Trophoblast cell (in vitro differentiated cells and primary cell): ENCODE data around the gene ABRACL.
A peak's percentile ranks its signal among the peaks of the same experiment; 100 is the strongest.

Source experiments
- DNase-seq, 2 donors: peaks; one replicate each; pipeline ENCODE4 v3.0.0-alpha.2; 2016
- H2AFZ ChIP-seq: 2 replicates; pipeline ENCODE4 v1.6.1; 2013; ENCODE audit warnings: low read length, moderate library complexity, mild to moderate bottlenecking; ENCODE audit not compliant: insufficient read depth, poor library complexity
- H2AK5ac ChIP-seq: 2 replicates; pipeline ENCODE4 v1.6.1; 2013; ENCODE audit warnings: mild to moderate bottlenecking, low read length
- H2BK120ac ChIP-seq: 2 replicates; pipeline ENCODE4 v1.6.1; 2013; ENCODE audit warnings: low read length, mild to moderate bottlenecking, moderate library complexity; ENCODE audit not compliant: insufficient read depth, poor library complexity
- H2BK12ac ChIP-seq: 2 replicates; pipeline ENCODE4 v1.6.1; 2013; ENCODE audit warnings: mild to moderate bottlenecking, low read length, moderate library complexity
- H2BK5ac ChIP-seq: 2 replicates; pipeline ENCODE4 v1.6.1; 2013; ENCODE audit warnings: low read length, low read depth, moderate library complexity, mild to moderate bottlenecking; ENCODE audit not compliant: poor library complexity
- H3K14ac ChIP-seq: 2 replicates; pipeline ENCODE4 v1.6.1; 2013; ENCODE audit warnings: mild to moderate bottlenecking, low read length
- H3K18ac ChIP-seq: 2 replicates; pipeline ENCODE4 v1.6.1; 2013; ENCODE audit warnings: mild to moderate bottlenecking, low read length
- H3K23ac ChIP-seq: 2 replicates; pipeline ENCODE4 v1.6.1; 2013; ENCODE audit warnings: low read length
- H3K27ac ChIP-seq: 2 replicates; pipeline ENCODE4 v1.5.1; 2013; ENCODE audit warnings: low read depth, mild to moderate bottlenecking, inconsistent platforms, low read length, moderate library complexity
- H3K27me3 ChIP-seq: 2 replicates; pipeline ENCODE4 v1.6.1; 2013; ENCODE audit warnings: inconsistent platforms, mild to moderate bottlenecking, low read length, moderate library complexity; ENCODE audit not compliant: insufficient read depth
- H3K36me3 ChIP-seq, 2 experiments: 1 replicate in 1 of 2; 2 replicates in 1 of 2; pipeline ENCODE4 v1.6.1; 2013; ENCODE audit warnings: low read length in 2 of 2, mild to moderate bottlenecking in 2 of 2, moderate library complexity in 1 of 2; ENCODE audit not compliant: insufficient read depth in 2 of 2, control insufficient read depth in 1 of 2
- H3K4ac ChIP-seq: 2 replicates; pipeline ENCODE4 v1.6.1; 2013; ENCODE audit warnings: low read depth, mild to moderate bottlenecking, low read length, moderate library complexity
- H3K4me1 ChIP-seq, 2 experiments: 1 replicate in 1 of 2; 2 replicates in 1 of 2; pipeline ENCODE4 v1.6.1; 2013; ENCODE audit warnings: low read length in 2 of 2, mild to moderate bottlenecking in 2 of 2, moderate library complexity in 1 of 2; ENCODE audit not compliant: insufficient read depth in 2 of 2, control insufficient read depth in 1 of 2
- H3K4me2 ChIP-seq: 2 replicates; pipeline ENCODE4 v1.6.1; 2013; ENCODE audit warnings: inconsistent platforms, mild to moderate bottlenecking, low read length, moderate library complexity
- H3K4me3 ChIP-seq: 2 replicates; pipeline ENCODE4 v1.5.1; 2013; ENCODE audit warnings: mild to moderate bottlenecking, low read depth, low read length, inconsistent platforms
- H3K79me1 ChIP-seq: one replicate; pipeline ENCODE4 v1.6.1; 2013; ENCODE audit warnings: low read length
- H3K79me2 ChIP-seq: 2 replicates; pipeline ENCODE4 v1.6.1; 2013; ENCODE audit warnings: low read length, mild to moderate bottlenecking; ENCODE audit not compliant: control insufficient read depth, insufficient read depth, poor library complexity
- H3K9ac ChIP-seq: 2 replicates; pipeline ENCODE4 v1.6.1; 2013; ENCODE audit warnings: mild to moderate bottlenecking, low read length
- H3K9me3 ChIP-seq: 2 replicates; pipeline ENCODE4 v1.6.1; 2013; ENCODE audit warnings: low read depth, mild to moderate bottlenecking, control low read depth, inconsistent platforms, low read length; ENCODE audit not compliant: insufficient read depth
- H4K12ac ChIP-seq: 2 replicates; pipeline ENCODE4 v1.6.1; 2013; ENCODE audit warnings: low read depth, mild to moderate bottlenecking, low read length, moderate library complexity
- H4K8ac ChIP-seq: 2 replicates; pipeline ENCODE4 v1.6.1; 2013; ENCODE audit warnings: low read depth, mild to moderate bottlenecking, low read length, moderate library complexity
- H4K91ac ChIP-seq: one replicate; pipeline ENCODE4 v1.6.1; 2013; ENCODE audit warnings: low read depth, mild to moderate bottlenecking, low read length, moderate library complexity
- WGBS: extraction: QIAGEN DNeasy Blood & Tissue Kit; methylation state at CpG from one replicate; pipeline ENCODE4 v1.1.7; 2013; ENCODE audit warnings: missing lambda C conversion rate; ENCODE audit not compliant: insufficient read length, insufficient coverage; ENCODE audit errors: extremely low coverage; 5-methylcytosine and 5-hydroxymethylcytosine counted together

The ABRACL gene

DNA sequence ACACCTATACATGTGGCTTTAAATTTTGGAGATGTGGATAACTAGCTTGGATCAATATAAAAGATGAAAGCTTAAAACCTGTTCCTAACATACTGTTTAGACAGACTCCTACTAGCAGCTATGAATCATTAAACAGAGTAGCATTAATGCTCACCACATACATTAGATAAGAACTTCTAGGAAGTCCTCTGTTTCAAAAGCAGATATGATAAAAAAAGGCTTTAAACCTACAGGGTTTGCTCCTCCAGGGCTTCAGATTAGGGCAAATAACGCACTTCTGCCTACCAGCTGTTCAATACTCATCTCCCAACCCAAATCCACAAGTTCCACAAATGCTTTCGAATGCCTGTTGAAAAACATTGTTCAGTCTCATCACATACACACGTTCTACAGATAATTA lies 42.0 kb upstream of the ABRACL start:
- no peak overlapping the region for H2BK12ac ChIP-seq
- peak; percentile 44 to 82 for DNase-seq
- peaks cover 15% of the 10 kb centered on the region for H3K79me2 ChIP-seq
- H3K27me3 ChIP-seq = no peaks in the 10 kb centered on the region
- H3K4me3 ChIP-seq = no peak overlapping the region
- no peak overlapping the region for H2AFZ ChIP-seq
- H2AK5ac ChIP-seq = no peak overlapping the region
- peaks cover 9% of the 10 kb centered on the region for H3K79me1 ChIP-seq
- no peak overlapping the region for H4K8ac ChIP-seq
- no peak overlapping the region for H2BK5ac ChIP-seq
- no peaks in the 10 kb centered on the region for H3K36me3 ChIP-seq
- H2BK120ac ChIP-seq = no peak overlapping the region
- no peak overlapping the region for H3K14ac ChIP-seq
- peak overlapping the region; percentile 92 for H3K4me2 ChIP-seq
- no peak overlapping the region for H3K27ac ChIP-seq
- H3K4me1 ChIP-seq = peaks cover 4% of the 10 kb centered on the region in 2 experiments
- H3K4ac ChIP-seq = peak overlapping the region; percentile 76
- no peak overlapping the region for H4K91ac ChIP-seq
- WGBS = no CpG with 5 or more reads among the region's 3 CpGs
- no peak overlapping the region for H4K12ac ChIP-seq
- H3K23ac ChIP-seq = peak overlapping the region; percentile 91
- peak overlapping the region; percentile 77 for H3K9ac ChIP-seq
- no peaks in the 10 kb centered on the region for H3K9me3 ChIP-seq
- H3K18ac ChIP-seq = no peak overlapping the region

DNA sequence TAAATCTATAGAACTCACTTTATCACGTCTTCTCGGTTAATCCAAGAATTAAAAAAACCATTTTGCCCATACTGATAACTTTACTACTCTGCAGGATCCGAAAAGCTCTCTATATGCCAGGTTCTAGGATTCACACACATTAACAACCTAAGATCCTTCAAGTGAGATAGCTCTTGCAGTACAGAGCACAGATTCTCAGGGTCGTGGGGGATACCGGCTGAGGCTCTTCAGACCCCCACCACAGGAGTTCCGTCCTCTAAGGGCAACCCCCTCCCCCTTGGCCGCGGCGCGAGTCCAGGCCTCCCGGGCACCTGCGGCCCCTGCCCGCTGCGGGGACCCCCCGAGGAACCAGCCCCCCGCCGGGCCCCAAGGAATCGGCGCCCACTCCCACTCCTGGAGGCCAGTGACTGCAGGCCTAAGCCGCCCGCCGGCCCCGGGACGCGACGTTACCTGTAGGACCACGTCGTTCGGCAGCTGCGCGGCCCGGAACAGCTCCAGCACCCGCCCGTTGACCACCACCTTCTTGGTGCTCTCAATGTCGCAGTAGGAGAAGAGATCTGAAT lies 41.4 kb upstream of the ABRACL start:
- Histone ChIP-seq H3K79me2 (peaks cover 14% of the 10 kb centered on the region), H3K79me1 (peaks cover 9% of the 10 kb centered on the region), H3K4me3 (peak overlapping the region; percentile 93), H2BK120ac (no peak overlapping the region), H3K4ac (peak overlapping the region; percentile 47), H3K27ac (no peak overlapping the region), H4K91ac (peak overlapping the region; percentile 79), H2AK5ac (peak overlapping the region; percentile 71), H4K12ac (peak overlapping the region; percentile 60), H2AFZ (peak overlapping the region; percentile 48), H3K23ac (no peak overlapping the region), H3K36me3 (no peaks in the 10 kb centered on the region), H2BK5ac (peak overlapping the region; percentile 2), H3K9ac (peak overlapping the region; percentile 80), H4K8ac (peak overlapping the region; percentile 80), H3K27me3 (no peaks in the 10 kb centered on the region), H3K14ac (peak overlapping the region; percentile 90), H2BK12ac (no peak overlapping the region), H3K18ac (peak overlapping the region; percentile 85), H3K4me2 (peak overlapping the region; percentile 90), H3K9me3 (no peaks in the 10 kb centered on the region), H3K4me1 (peaks cover 4% of the 10 kb centered on the region in 2 experiments)
- DNase-seq = no peak
- WGBS = no CpG with 5 or more reads among the region's 35 CpGs

DNA sequence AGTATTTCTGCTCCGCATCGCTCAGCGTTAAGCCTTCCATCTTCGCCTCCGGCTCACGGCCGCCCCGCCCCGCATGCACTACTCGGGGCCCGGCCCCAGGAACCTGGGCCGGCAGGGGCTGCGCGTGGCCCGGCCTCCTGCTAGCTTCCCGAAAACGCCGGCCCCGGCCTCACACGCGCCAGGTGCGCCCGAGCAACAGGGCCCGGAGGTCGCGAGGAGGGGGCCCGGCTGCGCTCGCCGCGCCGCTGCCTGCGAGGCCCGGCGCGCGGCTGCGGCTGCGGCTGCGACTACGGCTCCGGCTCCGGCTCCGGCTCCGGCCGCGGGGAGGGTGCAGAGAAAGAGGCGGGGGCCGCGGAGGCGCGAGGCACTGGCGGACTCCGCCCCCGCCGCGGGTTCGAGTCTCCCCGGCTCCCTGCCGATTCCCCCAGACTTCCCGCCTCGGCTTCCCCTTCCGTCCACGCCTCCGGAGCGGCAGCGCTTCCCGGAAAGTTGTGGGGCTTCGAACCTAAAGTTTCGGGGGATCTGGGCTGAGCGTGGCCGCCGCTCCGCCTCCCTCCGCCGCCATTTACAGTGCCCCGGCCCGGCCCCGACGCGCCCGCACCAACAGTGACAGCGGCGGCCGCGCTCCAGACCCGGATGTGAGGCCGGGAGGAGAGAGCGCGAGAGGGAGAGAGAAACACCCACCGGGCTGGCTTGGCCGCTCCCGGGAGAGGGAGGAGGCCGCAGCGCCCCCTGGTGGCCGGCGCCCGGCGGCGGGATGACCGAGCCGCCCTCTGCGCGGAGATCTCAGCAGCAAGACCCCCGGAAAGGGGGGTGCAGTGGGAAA lies 40.7 kb upstream of the ABRACL start, which contains the start of gene REPS1:
TSS of gene REPS1 (minus strand) at position 611 of the 826 bp plus-strand sequence. CDS start at position 40, 571 bp downstream.
- Histone ChIP-seq H2BK12ac (no peak within 1 kb of the TSS), H3K9ac (peak within 1 kb of the TSS; percentile 80), H3K79me1 (peaks cover 9% of the 10 kb centered on the region), H3K79me2 (peaks cover 14% of the 10 kb centered on the region), H4K8ac (peak within 1 kb of the TSS; percentile 80), H3K4me1 (peaks cover 4% of the 10 kb centered on the region in 2 experiments), H3K36me3 (no peaks in the 10 kb centered on the region), H4K91ac (peak within 1 kb of the TSS; percentile 79), H3K9me3 (no peaks in the 10 kb centered on the region), H3K27ac (peak within 1 kb of the TSS; percentile 82), H3K23ac (no peak within 1 kb of the TSS), H3K4me3 (peak within 1 kb of the TSS; percentile 93), H3K4ac (peak within 1 kb of the TSS; percentile 47), H3K18ac (peak within 1 kb of the TSS; percentile 85), H3K14ac (peak within 1 kb of the TSS; percentile 90), H2AK5ac (peak within 1 kb of the TSS; percentile 71), H3K27me3 (no peaks in the 10 kb centered on the region), H3K4me2 (peak within 1 kb of the TSS; percentile 90), H2BK120ac (peak within 1 kb of the TSS; percentile 48), H4K12ac (peak within 1 kb of the TSS; percentile 60), H2BK5ac (peak within 1 kb of the TSS; percentile 85), H2AFZ (peak within 1 kb of the TSS; percentile 48)
- WGBS = no CpG with 5 or more reads among the region's 105 CpGs
- DNase-seq = peak; percentile 90 to 96

DNA sequence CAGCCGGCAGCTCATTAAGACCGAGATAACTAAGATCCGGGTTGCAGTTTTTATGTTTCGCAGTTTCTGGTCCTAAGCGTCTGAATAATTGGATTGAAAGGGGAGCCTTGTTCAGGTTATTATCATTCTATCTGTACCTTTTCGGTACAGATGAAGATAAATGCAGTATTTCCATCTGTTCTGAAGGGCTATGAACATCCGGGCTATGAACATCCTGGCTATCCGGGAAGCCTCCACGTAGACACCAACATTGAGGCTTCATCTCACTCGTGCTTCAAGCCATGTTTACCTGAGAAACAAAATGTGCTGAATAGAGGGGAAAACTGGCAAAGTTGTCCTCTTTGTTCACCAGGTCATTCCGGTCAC lies 40.1 kb upstream of the ABRACL start:
- H3K36me3 ChIP-seq = no peaks in the 10 kb centered on the region
- WGBS = no CpG with 5 or more reads among the region's 11 CpGs
- no peaks in the 10 kb centered on the region for H3K9me3 ChIP-seq
- H3K27ac ChIP-seq = no peak overlapping the region
- H3K4me2 ChIP-seq = peak overlapping the region; percentile 65
- no peak overlapping the region for H3K4ac ChIP-seq
- H3K79me2 ChIP-seq = peaks cover 14% of the 10 kb centered on the region
- H3K14ac ChIP-seq = no peak overlapping the region
- no peaks in the 10 kb centered on the region for H3K27me3 ChIP-seq
- no peak overlapping the region for H3K4me3 ChIP-seq
- H2AFZ ChIP-seq = peak overlapping the region; percentile 17
- H2BK5ac ChIP-seq = no peak overlapping the region
- no peak overlapping the region for H2BK120ac ChIP-seq
- H4K12ac ChIP-seq = no peak overlapping the region
- peak overlapping the region; percentile 47 for H4K8ac ChIP-seq
- no peak overlapping the region for H3K23ac ChIP-seq
- H3K79me1 ChIP-seq = peaks cover 9% of the 10 kb centered on the region
- H2BK12ac ChIP-seq = no peak overlapping the region
- no peak overlapping the region for H3K18ac ChIP-seq
- H3K9ac ChIP-seq = no peak overlapping the region
- peak in 1 of 2 donors; percentile 65 for DNase-seq
- H3K4me1 ChIP-seq = peaks cover 4% of the 10 kb centered on the region in 2 experiments
- H4K91ac ChIP-seq = no peak overlapping the region
- no peak overlapping the region for H2AK5ac ChIP-seq
